ENCODE data around the gene RAB3GAP2.
"Not testable (repeated sequence)": the region's sequence is repeated elsewhere in the genome, so short reads cannot be mapped to it uniquely, and the experiment has no call there.

Gene RAB3GAP2

DNA sequence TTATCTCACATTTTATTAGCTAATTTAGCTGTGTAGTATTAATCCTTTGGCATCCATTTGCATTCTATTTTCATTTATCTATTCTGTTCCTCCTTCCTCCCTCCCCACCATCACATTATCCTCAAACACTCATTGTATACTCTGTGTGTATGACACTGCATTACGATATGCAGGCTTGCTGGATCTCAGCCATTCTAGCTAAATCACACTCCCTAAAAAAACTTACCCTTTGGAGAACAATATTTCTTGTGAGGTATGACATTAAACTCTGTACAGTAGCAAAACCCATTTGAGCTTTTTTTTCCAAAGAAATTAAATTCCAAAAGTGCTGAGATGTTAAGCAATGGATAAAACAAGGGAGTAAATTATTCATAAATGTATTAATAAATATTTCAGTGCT is 11.4 kb upstream of the RAB3GAP2 start:
- DNase-seq (ENCODE audit: low read depth), result no peak

DNA sequence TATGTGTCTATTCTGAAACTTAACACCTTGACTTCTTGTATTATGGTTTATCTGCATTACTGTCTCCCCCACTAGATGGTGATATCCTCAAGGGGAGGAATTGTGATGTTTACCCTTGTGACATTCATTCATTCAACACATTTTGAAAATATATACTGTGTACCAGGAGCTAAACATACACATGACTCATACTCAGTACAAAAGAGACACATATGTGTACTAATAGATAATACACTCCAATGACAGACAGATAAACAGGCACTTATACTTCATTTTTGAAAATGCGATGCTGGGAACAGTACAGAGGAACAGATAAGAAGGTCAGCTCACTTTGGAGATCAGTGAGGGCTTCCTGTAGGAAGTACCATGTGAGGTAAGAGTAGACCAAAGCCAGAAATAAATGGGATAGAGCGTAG is 8.9 kb upstream of the RAB3GAP2 start:
- peak; percentile 54 for DNase-seq (ENCODE audit: low read depth)

DNA sequence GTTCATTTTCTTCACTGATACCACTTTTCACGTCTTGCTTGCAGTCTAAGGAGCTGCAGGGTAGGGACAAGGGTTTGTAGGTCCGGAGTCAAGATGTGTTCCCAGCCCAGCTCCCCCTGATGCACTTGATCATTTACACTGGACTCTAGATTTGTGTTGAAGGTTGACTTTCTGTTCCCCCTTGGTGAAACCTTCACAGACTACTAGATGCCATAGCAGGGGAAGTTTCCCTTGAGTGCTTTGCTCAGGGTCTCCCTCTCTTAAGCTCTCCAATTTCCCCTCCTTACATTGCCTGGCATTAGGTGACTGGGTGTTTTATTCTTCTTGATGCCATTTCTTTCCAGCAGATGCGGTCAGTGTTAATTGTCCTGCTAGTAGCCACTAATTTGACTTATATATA is 8.0 kb upstream of the RAB3GAP2 start:
- no peak for DNase-seq (ENCODE audit: low read depth)

DNA sequence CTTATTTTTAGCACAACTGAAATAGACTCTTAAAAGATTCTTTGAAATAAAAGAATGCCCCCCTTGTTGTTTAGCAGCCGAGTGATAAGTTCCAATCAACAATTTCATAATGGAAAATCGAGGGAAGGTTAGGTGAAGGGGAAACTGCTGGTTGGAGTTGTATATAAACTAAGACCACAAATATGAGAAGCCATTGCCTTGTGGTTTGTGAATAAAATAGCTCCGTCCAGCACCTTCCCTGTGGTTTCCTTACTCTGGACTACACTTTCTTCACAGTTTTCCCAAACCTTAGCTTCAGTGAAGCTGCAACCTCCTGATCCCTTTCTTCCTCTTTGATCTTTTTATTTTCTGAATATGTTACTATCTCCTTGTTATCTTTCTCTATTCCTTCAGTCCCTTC is 6.7 kb upstream of the RAB3GAP2 start:
- peak; percentile 64 for DNase-seq (ENCODE audit: low read depth)

DNA sequence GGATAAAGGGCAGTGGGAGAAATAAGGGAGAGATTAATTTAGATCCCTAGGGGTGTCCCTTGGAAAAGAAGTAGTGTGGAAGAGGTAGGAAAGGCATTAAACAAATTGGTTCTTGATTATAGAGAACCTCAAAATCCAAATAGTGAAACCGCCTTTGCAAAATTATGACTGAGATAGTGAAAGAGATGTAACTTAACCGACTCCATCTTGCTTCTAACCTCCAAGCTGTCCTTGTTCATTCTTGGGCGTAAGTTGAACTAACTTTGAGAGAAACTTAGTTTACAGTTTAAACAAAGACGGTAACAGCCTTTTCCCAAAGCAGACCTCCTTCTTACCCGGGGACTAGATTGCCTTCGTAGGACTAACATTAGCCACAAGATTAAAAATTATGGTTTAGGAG is 3.2 kb upstream of the RAB3GAP2 start:
- no peak for DNase-seq (ENCODE audit: low read depth)

DNA sequence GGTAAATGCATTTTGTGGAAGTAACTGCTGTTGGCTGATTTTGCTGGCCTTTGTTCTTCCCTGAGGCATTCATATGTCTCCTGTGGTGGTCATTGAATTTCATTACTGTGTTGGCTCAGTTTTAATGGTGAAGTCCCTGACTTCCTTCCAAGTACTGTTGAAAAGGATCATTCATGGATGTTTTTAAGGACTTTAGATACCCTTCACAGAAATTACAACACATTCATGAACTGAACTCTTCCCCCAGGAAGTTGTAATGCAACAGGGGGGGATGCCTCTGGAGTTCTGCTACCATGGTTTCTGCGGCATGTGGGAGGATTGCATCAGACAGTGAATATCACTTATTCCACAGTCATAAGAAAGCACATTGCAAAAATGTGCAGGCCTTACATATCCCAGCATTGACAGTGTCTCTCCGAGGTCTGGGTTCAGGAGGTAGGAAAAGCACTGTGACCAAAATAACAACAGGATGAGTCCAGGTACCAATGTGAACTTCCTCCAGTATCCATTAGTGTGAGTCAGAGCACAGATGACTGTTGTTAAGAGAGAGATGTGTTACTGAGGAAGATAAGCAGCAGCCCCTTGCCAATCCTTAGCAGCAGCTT is 2.1 kb upstream of the RAB3GAP2 start:
- DNase-seq (ENCODE audit: low read depth), result peak; percentile 20

DNA sequence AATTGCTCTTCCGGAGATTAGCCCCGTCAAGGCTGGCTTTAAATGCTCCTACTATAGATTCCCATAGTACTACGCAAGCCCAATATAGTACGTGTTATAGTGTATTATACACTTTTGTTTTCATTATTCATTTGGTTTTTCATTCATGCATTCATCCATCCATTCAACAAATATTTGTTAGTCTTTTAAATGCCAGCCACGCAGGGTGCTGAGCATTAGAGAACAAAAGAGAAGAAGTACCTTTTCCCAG is 513 bp upstream of the RAB3GAP2 start:
- no peak for DNase-seq (ENCODE audit: low read depth)

DNA sequence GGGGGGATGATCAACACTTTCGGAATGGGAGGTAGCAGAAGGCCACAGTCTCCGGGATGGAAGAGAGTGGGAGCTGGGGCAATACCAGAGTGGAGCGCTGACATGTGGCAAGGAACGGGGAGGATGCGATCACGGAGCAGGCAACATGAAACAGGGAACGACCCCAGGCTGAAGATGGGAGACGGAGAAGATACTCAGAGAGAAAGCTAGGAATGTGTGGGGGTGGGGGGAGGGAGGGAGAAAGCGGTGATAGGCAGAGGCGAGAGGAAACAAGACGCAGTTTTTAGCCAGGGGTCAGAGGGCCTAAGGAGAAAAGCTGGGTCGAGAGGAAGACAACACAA is 577 bp downstream of the RAB3GAP2 start:
- DNase-seq (ENCODE audit: low read depth), result peak; percentile 50

DNA sequence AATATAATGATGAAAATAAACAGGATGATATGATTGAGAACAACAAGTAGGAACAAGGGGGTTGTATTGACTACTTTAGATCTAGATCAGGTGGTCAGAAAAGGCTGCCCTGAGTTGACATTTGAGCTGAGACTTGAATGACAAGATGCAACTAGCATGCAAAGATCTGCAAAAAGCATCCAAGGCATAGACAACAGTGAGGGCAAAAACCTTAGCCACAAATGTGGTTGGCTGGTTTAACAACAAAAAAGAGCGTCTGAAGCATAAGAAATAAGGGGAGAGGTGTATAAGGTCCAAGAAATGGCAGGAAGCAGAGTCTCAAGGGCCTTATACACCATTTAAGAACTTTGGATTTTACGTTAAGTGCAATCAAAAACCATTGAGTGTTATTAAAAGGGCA is 3.2 kb downstream of the RAB3GAP2 start:
- DNase-seq (ENCODE audit: low read depth), result no peak

DNA sequence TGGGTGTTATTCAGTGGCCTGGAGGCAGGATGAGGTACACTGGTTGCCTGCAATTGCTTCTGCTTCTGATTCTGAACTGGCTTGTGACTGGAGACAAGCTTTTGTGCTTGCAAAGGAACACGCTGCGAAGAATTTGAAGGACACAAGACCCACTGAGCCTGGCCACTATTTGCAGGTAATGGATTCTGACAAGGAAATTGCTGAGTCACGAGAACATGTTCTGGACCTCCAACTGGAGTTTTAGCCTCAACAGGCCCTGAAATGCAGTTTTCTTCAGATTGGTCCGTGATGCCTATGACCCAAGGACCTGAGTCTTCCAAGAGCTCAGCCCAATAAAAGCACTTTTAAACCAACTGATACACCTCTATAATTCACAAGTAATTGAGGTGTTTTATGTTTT is 4.6 kb downstream of the RAB3GAP2 start:
- no peak for DNase-seq (ENCODE audit: low read depth)

DNA sequence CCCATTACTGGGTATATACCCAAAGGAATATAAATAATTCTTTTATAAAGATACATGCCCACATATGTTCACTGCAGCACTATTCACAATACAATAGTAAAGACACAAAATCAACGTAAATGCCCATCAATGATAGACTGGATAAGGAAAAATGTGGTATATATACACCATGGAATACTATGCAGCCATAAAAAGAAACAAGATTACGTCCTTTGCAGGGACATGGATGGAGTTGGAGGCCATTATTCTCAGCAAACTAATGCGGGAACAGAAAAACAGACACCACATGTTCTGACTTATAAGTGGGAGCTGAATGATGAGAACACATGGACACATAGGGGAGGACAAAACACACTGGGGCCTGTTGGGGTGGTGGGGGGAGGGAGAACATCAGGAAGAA is 12.0 kb downstream of the RAB3GAP2 start:
- not testable (repeated sequence) for DNase-seq (ENCODE audit: low read depth)

DNA sequence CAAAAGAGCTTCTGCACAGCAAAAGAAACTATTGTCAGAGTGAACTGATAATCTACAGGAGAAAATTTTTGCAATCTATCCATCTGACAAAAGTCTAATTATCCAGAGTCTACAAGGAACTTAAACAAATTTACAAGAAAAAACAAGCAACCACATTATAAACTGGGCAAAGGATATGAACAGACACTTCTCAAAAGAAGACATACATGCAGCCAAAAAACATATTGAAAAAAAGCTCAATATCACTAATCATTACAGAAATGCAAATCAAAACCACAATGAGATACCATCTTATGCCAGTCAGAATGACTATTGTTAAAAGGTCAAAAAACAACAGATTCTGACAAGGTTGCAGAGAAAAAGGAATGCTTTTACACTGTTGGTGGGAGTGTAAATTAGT is 12.5 kb downstream of the RAB3GAP2 start:
- DNase-seq (ENCODE audit: low read depth), result not testable (repeated sequence)

DNA sequence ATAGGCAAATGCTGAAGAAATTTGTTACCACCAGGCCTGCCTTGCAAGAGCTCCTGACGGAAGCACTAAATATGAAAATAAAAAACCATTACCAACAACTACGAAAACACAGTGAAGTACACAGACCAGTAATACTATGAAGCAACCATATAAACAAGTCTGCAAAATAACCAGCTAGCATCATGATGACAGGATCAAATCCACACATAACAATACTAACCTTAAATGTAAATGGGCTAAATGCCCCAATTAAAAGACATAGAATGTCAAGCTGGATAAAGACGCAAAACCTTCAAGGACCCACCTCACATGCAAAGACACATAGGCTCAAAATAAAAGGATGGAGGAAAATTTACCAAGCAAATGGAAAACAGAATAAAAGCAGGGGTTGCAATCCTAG is 16.1 kb downstream of the RAB3GAP2 start:
- DNase-seq (ENCODE audit: low read depth), result not testable (repeated sequence)

DNA sequence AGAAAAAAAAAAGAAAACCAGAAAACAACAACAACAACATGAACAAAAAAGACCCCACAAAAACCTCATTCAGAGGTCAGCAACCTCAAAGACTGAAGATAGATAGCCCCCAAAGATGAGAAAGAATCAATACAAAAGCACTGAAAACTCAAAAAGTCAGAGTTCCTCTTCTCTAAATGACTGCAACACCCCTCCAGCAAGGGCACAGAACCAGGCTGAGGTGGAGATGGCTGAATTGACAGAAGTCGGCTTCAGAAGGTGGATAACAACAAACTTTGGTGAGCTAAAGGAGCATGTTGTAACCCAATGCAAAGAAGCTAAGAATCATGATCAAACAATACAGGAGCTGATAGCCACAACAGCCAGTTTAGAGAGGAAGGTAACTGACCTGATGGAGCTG is 17.0 kb downstream of the RAB3GAP2 start:
- DNase-seq (ENCODE audit: low read depth), result no peak

DNA sequence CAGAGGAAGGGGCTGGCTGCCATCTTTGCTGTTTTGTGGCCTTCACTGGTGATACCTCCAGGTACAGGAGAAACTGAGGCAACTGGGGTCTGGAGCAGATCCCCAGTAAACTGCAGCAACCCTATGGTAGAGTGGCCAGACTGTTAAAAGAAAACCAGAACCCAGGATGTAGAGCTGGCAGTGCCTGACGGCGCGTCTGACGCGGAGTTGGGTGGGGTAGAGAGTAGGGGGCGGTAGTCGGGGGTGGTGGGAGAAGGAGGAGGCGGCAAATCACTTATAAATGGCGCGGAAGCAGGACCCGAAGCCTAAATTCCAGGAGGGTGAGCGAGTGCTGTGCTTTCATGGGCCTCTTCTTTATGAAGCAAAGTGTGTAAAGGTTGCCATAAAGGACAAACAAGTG is 19.0 kb downstream of the RAB3GAP2 start:
- DNase-seq (ENCODE audit: low read depth), result not testable (repeated sequence)

DNA sequence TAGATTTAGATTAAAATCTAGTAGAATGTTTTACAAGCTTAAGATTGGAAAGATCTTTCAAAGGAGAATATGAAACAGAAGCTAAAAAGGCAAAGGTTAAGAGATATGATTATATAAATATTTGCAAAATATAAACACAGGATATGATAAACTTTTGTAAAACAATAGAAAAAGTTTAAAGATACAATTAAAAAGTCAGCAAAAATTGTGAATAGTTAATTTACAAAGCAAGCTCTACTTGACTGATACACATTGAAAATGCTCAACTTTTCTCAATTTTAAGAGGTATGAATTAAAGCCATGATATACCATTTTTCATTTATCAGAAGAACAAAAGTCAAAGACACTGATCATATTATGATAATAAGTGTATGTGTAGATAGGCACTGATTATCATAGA is 21.0 kb downstream of the RAB3GAP2 start:
- no peak for DNase-seq (ENCODE audit: low read depth)

DNA sequence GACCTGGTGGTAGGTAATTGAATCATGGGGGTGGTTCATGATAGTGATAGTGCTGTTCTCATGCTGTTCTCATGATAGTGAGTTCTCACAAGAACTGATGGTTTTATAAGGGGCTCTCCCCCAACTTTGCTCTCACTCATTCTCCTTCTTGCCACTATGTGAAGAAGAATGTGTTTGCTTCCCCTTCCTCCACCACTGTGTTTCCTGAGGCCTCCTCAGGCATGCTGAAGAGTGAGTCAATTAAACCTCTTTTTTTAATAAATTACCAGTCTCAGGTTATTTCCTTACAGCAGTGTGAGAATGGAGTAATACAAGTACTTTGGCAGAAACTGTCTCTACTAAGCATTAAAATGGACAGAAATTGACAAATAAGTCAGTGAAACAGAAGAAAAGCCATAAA is 21.6 kb downstream of the RAB3GAP2 start:
- no peak for DNase-seq (ENCODE audit: low read depth)

DNA sequence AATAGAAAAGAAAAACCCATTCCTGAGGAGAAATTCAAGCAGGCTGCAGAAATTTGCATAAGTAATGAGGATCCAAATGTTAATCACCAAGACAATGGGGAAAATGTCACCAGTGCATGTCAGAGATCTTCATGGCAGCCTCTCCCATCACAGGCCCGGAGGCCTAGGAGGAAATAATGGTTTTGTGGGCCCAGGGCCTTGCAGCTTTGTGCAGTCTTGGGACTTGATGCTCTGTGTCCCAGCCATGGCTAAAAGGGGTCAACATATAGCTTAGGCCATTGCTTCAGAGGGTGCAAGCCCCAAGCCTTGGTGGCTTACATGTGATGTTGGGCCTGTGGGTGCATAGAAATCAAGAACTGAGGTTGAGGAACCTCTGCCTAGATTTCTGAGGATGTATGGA is 22.7 kb downstream of the RAB3GAP2 start:
- DNase-seq (ENCODE audit: low read depth), result no peak

DNA sequence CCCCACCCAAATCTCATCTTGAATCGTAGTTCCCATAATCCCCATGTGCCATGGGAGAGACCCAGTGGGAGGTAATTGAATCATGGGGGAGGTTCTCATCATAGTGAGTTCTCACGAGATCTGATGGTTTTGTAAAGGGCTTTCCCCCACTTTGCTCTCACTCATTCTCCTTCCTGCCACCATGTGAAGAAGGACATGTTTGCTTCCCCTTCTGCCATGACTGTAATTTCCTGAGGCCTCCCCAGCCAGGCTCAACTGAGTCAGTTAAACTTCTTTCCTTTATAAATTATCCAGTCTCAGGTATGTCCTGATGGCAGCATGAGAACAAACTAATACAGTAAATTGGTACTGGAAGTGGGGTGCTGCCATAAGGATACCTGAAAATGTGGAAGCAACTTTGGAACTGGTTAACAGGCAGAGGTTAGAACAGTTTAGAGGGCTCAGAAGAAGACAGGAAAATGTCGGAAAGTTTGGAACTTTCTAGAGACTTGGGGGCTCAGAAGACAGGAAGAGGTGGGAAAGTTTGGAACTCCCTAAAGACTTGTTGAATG is 23.5 kb downstream of the RAB3GAP2 start:
- not testable (repeated sequence) for DNase-seq (ENCODE audit: low read depth)

DNA sequence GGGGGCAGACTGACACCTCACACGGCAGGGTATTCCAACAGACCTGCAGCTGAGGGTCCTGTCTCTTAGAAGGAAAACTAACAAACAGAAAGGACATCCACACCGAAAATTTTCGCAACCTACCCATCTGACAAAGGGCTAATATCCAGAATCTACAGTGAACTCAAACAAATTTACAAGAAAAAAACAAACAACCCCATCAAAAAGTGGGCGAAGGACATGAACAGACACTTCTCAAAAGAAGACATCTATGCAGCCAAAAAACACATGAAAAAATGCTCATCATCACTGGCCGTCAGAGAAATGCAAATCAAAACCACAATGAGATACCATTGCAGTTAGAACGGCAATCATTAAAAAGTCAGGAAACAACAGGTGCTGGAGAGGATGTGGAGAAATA is 26.4 kb downstream of the RAB3GAP2 start:
- DNase-seq (ENCODE audit: low read depth), result not testable (repeated sequence)

DNA sequence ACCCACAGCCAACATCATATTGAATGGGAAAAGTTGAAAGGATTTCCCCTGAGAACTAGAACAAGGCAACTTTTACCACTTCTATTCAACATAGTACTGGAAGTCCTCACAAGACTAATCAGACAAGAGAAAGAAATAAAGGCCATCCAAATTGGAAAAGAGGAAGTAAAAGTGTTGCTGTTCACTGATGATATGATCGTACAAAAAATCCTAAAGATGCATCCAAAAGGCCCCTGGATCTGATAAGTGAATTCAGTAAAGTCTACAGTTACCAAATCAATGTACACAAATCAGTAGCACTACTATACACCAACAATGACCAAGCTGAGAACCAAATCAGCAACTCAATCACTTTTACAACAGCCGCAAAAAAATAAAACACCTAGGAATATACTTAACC is 28.3 kb downstream of the RAB3GAP2 start:
- DNase-seq (ENCODE audit: low read depth), result no peak

DNA sequence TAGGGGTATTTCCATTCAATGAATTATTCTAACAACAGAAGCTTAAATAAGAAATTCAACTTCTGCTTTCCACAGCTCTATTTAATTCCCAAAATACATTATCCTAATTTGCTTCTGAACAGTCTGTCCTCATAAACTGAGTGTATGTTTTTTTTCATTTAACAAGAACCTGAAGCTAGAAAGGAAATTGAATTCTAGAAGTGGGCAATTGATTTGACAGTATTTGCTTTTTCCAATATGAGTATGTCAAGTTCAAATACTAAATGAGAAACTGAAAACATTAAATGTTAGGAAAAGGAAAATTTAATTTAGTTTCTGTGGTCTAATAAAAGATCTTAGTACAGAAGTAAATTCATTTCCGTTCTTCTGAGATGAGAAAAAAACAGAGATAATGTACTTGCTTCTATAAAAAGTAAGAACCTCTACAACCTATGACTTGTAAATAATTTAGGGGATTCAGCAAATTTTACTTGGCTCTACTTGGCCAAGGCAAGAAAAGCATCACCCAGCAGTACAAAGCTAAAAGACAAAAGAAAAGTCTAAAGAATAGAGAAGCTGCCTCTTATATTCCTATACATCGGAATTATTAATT is 31.1 kb downstream of the RAB3GAP2 start:
- no peak for DNase-seq (ENCODE audit: low read depth)

DNA sequence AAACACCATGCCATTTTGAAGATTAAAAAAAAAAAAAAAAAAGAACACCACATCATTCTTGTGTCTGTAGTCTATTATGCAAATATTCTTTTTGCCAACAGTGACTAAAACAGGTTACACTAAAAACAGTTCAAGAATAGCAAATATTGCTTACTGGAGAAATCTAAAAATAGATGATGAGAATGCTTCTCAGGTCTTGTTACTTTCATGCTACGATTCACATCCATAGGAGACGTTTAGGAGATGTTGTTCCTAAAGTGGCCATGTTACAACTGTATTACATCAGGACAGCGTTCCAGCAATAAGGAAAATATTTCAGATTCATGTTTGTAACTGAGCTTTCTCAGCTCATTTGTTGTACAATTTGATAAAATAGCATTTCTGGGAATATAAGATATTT is 32.3 kb downstream of the RAB3GAP2 start:
- no peak for DNase-seq (ENCODE audit: low read depth)

DNA sequence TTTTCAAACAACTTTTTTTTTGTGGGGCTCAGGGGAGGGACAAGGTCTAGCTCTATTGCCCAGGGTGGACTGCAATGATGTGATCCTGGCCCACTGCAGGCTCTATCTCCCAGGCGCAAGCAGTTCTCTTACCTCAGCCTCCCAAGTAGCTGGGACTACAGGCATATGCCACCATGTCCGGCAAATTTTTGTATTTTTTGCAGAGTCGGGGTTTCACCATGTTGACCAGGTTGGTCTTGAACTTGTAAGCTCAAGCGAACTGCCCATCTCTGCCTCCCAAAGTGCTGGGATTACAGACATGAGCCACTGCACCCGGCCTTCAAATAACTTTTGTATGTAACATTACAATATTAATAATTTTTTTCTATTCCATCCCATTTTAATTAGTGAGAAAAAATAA is 33.0 kb downstream of the RAB3GAP2 start:
- DNase-seq (ENCODE audit: low read depth), result no peak

DNA sequence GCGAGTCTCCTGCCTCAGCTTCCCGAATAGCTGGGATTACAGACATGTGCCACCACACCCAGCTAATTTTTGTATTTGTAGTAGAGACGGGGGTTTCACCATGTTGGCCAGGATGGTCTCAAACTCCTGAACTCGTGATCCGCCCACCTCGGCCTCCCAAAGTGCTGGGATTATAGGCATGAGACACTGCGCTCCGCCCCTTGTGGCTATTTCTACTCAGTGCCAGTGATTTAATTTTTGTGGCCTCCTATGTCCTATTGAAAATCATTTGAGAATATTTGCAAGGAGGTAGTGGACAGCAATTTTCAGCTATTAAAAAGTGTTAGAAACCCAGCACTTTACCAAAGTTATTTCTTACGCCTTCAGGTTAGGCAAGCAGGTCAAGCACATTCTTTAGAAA is 36.0 kb downstream of the RAB3GAP2 start:
- DNase-seq (ENCODE audit: low read depth), result not testable (repeated sequence)

Measured in ELR (cell line).